ENCODE measurements around the gene RASSF3. TPM values are rescaled to one million over a fixed set of nuclear protein-coding genes. Genes with fewer than 3 reads are reported as not detected.
"Not testable (repeated sequence)": the region's sequence is repeated elsewhere in the genome, so short reads cannot be mapped to it uniquely, and the experiment has no call there.

The RASSF3 gene
- total RNA-seq, 3 donors from 2014 or later, result 88.0 to 331 (median 90.2) TPM

DNA sequence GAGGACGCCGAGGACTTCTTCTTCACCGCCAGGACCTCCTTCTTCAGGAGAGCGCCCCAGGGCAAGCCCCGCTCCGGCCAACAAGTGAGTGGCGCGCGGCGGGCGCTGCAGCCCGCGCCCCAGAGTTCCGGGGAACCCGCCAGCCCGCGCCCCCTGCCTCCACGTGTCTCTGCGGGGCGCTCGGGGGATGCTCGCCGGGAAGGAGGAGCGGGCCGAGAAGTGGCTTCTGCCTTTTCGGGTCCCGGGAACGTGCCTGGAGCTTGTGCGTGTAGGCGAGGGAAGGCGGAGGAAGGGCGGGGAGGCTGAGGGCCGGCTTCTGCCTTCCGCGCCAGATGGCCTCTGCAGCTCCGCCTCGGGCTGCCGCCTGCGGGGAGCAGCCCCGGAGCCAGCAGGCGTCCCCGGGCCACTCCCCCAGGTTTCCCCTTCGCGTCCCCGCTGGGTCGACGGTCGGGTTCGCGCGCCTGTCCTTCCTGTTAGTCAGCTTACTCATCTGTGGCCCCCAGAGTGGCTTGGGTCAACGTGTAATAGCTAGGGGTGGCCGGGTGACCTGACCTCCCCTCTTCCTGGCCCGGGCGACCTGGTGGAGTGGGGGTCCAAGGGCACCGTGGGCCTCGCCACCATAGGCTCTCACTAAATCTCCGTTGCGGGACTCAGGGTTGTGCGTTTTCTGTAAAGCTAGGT, 505 bp downstream of the RASSF3 start:
- peak; percentile 75 for ATAC-seq
- no peaks in the 10 kb centered on the region for H3K9me3 ChIP-seq
- intact Hi-C loops (cut with DNase I, micrococcal nuclease), result loop anchor here (2.0 to 10.0 kb wide), 3 partner anchors 26 to 84 kb away; no protein-coding TSS in a partner anchor

DNA sequence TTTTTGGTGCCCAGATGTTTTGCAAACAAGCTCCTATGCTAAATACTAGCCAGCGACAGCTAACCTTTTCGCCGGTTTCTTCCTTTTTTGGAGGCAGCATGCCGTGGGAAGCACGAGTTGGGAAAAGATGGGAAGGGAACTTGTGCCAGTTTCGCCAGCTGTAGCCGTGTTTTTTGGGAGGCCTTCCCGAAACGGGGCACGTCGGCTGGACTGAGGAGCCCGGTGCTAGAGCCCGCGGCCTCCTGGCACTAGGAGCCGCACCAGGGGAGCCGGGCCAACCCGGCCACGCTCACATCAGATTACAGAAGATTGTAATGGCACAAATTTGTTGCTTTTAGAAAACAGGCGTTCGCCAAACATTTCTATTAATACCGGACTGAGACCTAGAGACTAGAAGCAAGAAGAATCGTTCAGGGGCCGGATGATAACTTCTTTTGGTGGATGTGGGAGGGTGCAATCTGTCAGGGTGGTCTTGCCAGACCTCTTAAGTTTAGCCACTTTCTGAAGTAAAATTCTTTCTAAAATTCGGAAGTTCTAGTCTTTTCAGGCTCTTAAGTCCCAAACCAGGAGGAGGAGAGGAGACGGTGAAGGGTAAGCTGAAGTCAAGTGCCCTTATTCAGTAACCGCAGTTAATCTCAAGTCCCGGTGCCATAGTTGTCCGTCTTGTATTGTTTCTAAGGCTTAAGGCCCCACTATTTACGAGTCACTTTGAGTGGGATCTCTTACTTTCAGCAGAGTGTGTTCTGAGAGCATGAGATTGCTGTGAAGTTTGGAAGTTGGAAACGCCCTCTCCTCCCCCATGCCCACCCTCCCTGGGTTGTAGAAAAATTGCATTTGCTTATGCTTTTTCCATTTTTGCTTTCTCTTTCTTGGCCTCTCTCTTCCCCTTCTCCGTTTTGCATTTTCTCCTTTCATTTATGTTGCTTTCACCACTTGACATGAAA, 1.3 kb downstream of the RASSF3 start:
- DNase-seq, result peak; percentile 55 to 67 (median 64)
- H3K4me1 ChIP-seq (ENCODE audit: low read depth), result peaks cover 29% of the 10 kb centered on the region
- peak overlapping the region; percentile 90 for H3K4me3 ChIP-seq
- H3K9me3 ChIP-seq, result no peaks in the 10 kb centered on the region
- intact Hi-C loops (cut with DNase I, micrococcal nuclease), result loop anchor here (2.0 to 10.0 kb wide), 3 partner anchors 25 to 83 kb away; no protein-coding TSS in a partner anchor
- TF ChIP-seq, protein P1, sequence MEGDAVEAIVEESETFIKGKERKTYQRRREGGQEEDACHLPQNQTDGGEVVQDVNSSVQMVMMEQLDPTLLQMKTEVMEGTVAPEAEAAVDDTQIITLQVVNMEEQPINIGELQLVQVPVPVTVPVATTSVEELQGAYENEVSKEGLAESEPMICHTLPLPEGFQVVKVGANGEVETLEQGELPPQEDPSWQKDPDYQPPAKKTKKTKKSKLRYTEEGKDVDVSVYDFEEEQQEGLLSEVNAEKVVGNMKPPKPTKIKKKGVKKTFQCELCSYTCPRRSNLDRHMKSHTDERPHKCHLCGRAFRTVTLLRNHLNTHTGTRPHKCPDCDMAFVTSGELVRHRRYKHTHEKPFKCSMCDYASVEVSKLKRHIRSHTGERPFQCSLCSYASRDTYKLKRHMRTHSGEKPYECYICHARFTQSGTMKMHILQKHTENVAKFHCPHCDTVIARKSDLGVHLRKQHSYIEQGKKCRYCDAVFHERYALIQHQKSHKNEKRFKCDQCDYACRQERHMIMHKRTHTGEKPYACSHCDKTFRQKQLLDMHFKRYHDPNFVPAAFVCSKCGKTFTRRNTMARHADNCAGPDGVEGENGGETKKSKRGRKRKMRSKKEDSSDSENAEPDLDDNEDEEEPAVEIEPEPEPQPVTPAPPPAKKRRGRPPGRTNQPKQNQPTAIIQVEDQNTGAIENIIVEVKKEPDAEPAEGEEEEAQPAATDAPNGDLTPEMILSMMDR (IDR thresholded peaks at IDR 0.05), result no peak
- ATAC-seq, result peak; percentile 29
- H3K36me3 ChIP-seq (ENCODE audit: low read depth), result no peaks in the 10 kb centered on the region

More for the DNA sequence above, 505 bp downstream of the RASSF3 start:
- peaks cover 29% of the 10 kb centered on the region for H3K4me1 ChIP-seq (ENCODE audit: low read depth)
- DNase-seq, result peak; percentile 66 to 92 (median 83)
- H3K4me3 ChIP-seq, result peak overlapping the region; percentile 90
- H3K36me3 ChIP-seq (ENCODE audit: low read depth), result no peaks in the 10 kb centered on the region
- TF ChIP-seq, protein P1 (IDR thresholded peaks at IDR 0.05), result no peak

DNA sequence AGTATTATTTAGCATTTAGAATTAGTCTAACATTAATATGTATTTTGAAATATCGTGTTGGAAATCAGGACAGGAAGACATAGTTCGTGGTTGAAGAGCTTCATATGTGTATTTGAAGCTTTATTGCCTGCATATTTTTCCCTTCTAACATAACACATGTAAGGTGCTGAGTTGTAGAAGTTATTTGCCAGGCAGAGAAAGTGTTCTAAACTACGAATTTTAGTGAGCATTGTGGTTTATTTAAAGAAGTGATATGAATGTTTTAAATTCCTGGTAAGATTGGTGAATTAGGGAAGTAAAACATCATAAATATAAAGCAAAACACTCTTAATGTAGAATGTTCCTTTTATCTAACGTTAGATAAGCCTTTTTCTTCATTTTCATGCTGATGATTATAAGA, 2.5 kb downstream of the RASSF3 start:
- intact Hi-C loops (cut with DNase I, micrococcal nuclease), result loop anchor here (5.0 to 10.0 kb wide), 2 partner anchors 64 to 82 kb away; no protein-coding TSS in a partner anchor
- no peak for ATAC-seq
- H3K36me3 ChIP-seq (ENCODE audit: low read depth), result no peaks in the 10 kb centered on the region
- TF ChIP-seq, protein P1 (IDR thresholded peaks at IDR 0.05), result no peak
- no peak for DNase-seq
- H3K4me1 ChIP-seq (ENCODE audit: low read depth), result peaks cover 29% of the 10 kb centered on the region
- H3K4me3 ChIP-seq, result no peak overlapping the region
- no peaks in the 10 kb centered on the region for H3K9me3 ChIP-seq

DNA sequence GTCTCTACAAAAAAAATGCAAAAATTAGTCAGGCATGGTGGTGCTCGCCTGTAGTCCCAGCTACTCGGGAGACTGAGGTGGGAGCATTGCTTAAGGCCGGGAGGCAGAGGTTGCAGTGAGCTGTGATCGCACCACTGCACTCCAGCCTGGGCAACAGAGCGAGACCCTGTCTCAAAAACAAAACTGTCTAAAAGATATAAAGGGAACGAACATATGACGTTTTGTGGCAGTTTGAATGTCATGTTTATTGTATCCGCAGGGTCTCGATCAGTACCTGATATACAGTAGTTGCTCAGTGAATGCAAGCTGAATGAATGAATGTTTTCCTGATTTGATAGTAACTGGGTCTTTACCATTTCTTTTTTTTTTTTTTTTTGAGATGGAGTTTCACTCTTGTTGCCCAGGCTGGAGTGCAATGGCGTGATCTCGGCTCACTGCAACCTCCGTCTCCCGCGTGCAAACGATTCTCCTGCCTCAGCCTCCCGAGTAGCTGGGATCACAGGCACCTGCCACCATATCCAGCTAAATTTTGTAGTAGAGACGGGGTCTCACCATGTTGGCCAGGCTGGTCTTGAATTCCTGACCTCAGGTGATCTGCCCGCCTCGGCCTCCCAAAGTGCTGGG, 3.6 kb downstream of the RASSF3 start:
- not testable (repeated sequence) for H3K36me3 ChIP-seq (ENCODE audit: low read depth); ATAC-seq; H3K4me3 ChIP-seq; H3K9me3 ChIP-seq; DNase-seq
- intact Hi-C loops (cut with DNase I, micrococcal nuclease), result loop anchor here (5.0 to 10.0 kb wide), 2 partner anchors 63 to 81 kb away; no protein-coding TSS in a partner anchor
- H3K4me1 ChIP-seq (ENCODE audit: low read depth), result peaks cover 22% of the 10 kb centered on the region

DNA sequence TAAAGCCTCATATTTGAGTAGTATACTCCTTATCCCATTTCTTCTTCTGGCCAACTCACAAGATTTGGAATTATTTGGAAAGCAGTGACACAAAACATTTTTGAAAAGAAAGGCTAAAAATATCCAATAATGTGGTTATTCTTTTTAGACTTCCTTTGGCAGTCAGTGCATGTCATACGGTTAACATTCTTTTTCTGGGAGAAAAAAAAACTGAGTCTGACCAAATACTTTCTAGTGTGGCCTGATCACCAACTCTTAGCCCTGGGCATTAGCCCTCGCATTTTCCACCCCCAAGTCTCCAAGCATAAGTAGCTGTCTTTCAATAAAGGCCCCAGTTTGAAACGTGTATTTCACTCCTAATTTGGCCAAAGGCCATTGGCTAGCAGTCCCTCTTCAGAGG, 5.9 kb downstream of the RASSF3 start:
- ATAC-seq (no peak), DNase-seq (no peak)
- intact Hi-C loops (cut with DNase I, micrococcal nuclease), result loop anchor here in 1 of 2 donors (10.0 kb wide), 1 partner anchor 79 kb away; no protein-coding TSS in a partner anchor
- H3K4me1 ChIP-seq (ENCODE audit: low read depth), result peaks cover 15% of the 10 kb centered on the region
- H3K9me3 ChIP-seq, result no peaks in the 10 kb centered on the region
- no peaks in the 10 kb centered on the region for H3K36me3 ChIP-seq (ENCODE audit: low read depth)
- H3K4me3 ChIP-seq, result no peak overlapping the region
- TF ChIP-seq, protein P1 (IDR thresholded peaks at IDR 0.05), result no peak
